NCI-H146 (cell line): ENCODE results near the gene CLPTM1L.
"Not testable (repeated sequence)": the region's sequence is repeated elsewhere in the genome, so short reads cannot be mapped to it uniquely, and the experiment has no call there.

Experiments
- DNase-seq: peaks from one replicate; lab custom pipeline; 2025; lab: John Stamatoyannopoulos, UW

Gene CLPTM1L

DNA sequence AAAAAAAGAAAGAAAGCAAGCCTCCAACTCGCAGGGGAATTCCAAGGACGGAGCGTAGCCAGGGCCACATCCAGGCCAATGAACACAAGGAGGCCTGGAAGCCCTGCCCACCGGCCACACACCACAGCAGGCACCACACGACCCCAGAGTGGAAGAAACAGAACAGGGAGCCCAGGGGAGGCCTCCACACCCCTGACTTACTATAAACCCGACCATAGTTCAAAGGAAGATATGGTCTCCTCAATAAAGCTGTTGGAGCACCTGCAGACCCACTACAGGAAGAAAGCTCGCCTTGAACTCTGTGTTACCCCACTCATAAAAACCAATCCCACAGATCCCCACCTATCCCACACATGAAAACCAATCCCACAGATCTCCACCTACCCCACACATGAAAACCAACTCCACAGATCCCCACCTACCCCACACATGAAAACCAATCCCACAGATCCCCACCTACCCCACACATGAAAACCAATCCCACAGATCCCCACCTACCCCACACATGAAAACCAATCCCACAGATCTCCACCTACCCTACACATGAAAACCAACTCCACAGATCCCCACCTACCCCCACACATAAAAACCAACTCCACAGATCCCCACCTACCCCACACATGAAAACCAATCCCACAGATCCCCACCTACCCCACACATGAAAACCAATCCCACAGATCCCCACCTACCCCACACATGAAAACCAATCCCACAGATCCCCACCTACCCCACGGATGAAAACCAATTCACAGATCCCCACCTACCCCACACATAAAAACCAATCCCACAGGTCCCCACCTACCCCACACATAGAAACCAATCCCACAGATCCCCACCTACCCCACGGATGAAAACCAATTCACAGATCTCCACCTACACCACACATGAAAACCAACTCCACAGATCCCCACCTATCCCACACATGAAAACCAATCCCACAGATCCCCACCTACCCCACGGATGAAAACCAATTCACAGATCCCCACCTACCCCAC, 69.2 kb downstream of the CLPTM1L start:
- DNase-seq = not testable (repeated sequence)

DNA sequence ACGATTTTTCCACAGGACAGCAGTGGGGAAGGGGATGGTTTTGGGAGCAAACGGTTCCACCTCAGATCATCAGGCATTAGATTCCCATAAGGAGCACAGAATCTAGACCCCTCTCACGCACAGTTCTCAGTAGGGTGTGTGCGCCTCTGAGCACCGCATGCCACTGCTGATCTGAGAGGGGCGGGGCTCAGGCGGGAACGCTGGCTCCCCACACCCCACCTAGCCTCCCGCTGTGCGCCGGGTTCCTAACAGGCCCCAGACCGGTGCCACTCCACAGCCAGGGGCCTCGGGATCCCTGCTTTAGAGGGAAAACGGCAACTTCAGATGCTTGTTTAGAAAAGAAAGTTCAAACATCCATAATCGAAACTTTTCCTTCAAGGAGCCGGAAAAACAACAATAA, 70.4 kb downstream of the CLPTM1L start:
- no peak for DNase-seq

DNA sequence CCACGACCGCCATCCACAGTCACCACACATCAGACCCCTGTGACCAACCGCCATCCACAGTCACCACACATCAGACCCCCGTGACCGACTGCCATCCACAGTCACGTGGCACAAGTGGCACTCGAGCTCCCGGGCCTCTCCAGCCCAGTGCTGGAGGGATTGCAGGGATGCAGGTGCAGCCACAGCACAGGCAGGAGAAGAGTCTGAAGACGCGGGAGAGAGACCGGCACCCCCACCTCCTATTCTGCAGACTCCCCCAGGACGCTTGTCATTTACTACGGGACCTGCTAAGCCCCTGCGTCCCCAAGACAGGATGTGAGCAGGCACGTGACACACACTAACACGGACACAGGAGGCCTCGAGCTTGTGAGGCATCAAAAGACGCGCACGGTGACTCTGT, 71.2 kb downstream of the CLPTM1L start:
- no peak for DNase-seq

DNA sequence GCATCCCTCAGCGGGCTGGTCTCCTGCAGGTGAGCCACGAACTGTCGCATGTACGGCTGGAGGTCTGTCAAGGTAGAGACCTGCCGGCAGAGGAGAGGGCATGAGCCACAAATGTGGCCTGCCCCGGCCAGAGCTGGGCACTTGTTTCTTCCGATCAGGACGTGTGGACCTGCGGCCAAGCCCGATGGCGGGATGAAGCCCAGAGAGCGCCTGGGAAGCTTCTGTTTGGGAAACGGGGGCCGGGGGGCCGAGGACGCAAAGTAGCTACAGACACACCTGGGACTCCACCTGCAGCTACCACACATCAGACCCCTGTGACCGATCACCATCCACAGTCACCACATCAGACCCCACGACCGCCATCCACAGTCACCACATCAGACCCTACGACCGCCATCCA, 72.7 kb downstream of the CLPTM1L start:
- DNase-seq = no peak

DNA sequence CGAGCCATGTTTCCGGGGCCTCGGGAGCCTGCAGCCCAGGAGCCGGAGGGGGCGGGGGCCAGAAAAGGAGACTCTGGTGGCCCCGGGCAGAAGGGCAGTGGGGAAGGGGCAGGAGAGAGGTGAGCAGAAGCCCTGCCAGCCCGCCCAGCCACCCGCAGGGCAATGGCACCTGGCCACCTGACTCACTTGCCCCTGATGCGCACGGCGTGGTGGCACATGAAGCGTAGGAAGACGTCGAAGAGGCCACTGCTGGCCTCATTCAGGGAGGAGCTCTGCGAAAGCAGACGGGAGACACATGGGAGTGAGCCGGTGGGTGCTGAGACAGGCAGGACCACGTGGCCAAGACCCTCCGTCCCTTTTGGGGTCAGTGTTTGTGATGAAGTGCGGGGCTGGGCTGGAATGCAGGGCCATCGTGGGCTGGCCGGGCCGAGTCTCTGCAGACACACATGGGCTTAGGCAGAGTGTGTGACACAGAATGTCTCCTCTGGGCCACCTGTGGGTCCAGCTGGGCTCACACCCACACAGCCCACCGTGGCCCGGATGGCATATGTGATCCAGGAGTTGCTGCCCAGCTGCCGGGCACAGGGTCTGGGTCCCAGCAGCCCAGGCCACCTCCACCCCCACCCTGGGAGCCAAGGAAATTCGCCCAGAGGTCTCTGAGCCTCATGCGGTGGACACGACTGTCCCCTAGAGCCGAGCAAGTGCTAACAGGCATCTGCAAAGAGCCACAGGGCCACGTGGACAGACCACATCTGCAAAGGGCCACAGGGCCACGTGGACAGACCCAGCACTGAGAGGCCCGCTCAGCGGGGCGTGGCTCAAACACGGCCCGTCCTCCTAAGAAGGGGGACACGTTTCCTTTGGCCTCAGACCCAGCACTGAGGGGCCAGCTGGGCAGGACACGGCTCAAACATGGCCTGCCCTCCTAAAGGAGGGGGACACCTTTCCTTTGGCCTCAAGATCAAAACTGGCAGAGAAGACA, 73.7 kb downstream of the CLPTM1L start:
- DNase-seq = no peak

DNA sequence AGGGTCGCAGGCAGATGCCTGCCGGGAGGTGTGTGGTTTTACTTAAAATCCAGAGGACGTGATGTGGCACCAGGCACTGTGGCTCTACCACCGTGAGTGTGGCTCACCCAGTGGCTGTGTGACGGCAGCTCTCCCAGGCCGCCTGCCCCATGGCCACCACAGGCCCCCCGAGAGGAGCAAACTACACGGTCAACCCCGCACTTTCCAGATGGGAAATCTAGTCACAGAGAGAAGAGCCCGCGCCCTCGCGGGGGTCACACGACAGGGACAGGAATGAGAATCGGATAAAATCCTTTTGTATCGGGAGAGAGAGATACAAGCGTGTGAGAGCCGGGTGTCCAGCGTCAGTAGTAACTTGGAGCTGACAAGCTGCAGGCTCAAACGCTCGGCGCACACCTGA, 74.5 kb downstream of the CLPTM1L start:
- no peak for DNase-seq

DNA sequence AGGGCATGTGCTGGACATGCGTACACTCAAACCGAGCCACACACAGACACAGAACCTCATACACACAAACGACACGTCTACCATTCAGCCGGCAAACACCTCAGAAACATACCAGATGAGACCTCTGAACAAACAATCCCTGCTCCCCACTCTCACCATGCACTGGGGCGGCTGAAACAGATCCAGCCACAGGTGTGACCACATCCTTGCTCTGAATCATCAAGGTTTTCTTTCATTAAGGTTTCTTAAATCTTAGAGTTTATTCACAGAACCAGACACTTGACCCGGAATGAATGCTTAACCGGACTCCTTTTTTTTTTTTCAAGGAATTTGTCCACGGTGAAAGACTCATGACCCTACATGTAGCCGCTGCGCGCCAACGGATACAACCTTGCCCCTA, 76.2 kb downstream of the CLPTM1L start:
- no peak for DNase-seq

DNA sequence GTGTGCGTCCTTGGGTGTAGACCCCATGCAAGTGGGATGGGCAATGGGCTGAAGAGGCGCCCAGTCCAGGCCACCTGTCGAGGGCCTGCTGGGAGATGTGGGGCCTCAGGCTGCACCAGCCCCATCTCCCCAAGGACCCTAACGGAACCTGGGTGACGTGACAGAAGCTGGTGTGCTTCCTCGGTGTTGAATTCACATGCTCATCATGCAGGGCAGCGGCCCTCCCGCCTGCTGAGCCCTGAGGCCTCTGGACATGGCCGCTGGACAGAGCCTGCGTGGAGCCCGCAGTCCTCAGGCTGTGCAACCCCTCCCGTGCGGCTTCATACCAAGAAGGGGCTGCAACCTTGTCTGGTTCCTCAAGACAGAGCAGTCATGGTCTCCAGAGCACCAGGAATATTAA, 76.8 kb downstream of the CLPTM1L start:
- no peak for DNase-seq
